HCT116 (cell line): Measurements from ENCODE around the gene EPS15.

Source experiments
- CTCF ChIP-seq, 3 experiments: fragments of 200-600 bp in 1 of 3; sonication (generic) in 1 of 3; IDR thresholded peaks in 2 of 3; conservative IDR thresholded peaks in 1 of 3; 2 replicates each; pipeline ENCODE4 v1.5.1; 2012 to 2017; ENCODE audit warnings: low read depth in 2 of 3, low read length in 2 of 3, antibody characterized with exemption in 1 of 3, borderline replicate concordance in 1 of 3, control low read depth in 1 of 3, mild to moderate bottlenecking in 1 of 3, mixed read lengths in 1 of 3, mixed run types in 1 of 3, moderate library complexity in 1 of 3; ENCODE audit not compliant: insufficient read depth in 1 of 3
- EGR1 ChIP-seq: IDR thresholded peaks from 2 replicates; pipeline ENCODE4 v1.6.1; 2012; ENCODE audit warnings: low read depth
- MAX ChIP-seq: IDR thresholded peaks from 2 replicates; pipeline ENCODE4 v1.6.1; 2012
- POLR2A ChIP-seq: IDR thresholded peaks from 2 replicates; pipeline ENCODE4 v1.7.0; 2011; ENCODE audit warnings: borderline replicate concordance; ENCODE audit not compliant: insufficient read depth, insufficient read length; ENCODE audit errors: extremely low read depth
- POLR2AphosphoS5 ChIP-seq: IDR thresholded peaks from 2 replicates; pipeline ENCODE4 v1.6.1; 2011; ENCODE audit warnings: mild to moderate bottlenecking, low read depth, low read length, moderate library complexity
- REST ChIP-seq: IDR thresholded peaks from 2 replicates; pipeline ENCODE4 v1.6.1; 2012; ENCODE audit warnings: low read depth
- YY1 ChIP-seq: IDR thresholded peaks from 2 replicates; pipeline ENCODE4 v1.6.1; 2011; ENCODE audit warnings: low read length, low read depth, moderate library complexity, mild to moderate bottlenecking; ENCODE audit not compliant: insufficient replicate concordance; ENCODE audit errors: extremely low read depth
- ZNF274 ChIP-seq: fragments of 200-500 bp; sonication (Bioruptor generic); IDR thresholded peaks from 2 replicates; pipeline ENCODE4 v1.6.1; 2014; ENCODE audit warnings: mild to moderate bottlenecking, low read depth, low read length, inconsistent platforms

- TF ChIP-seq REST = no peak
- no peak for TF ChIP-seq CTCF (IDR thresholded peaks at IDR 0.05 in 2 of 3, conservative IDR thresholded peaks at IDR 0.05 in 1 of 3; ENCODE audit: borderline replicate concordance in 1 of 3, insufficient read depth in 1 of 3, low read depth in 2 of 3, low read length in 2 of 3)
- TF ChIP-seq MAX = no peak
- TF ChIP-seq POLR2A = no peak
- no peak for TF ChIP-seq YY1
- no peak for TF ChIP-seq ZNF274
- TF ChIP-seq EGR1 = no peak
- TF ChIP-seq POLR2AphosphoS5 = no peak
Measured at GRCh38 chr1:51355382-51355781, 163.7 kb downstream of the EPS15 start.
